Endothelial cell of umbilical vein (primary cell): ENCODE data around the gene HECW1.

ENCODE experiments used
- CTCF ChIP-seq, 2 donors: IDR thresholded peaks; 1 replicate in 1 of 2; 2 replicates in 1 of 2; pipeline ENCODE4 v1.5.1; 2011; ENCODE audit warnings: low read length in 2 of 2, mild to moderate bottlenecking in 2 of 2, moderate library complexity in 2 of 2, control low read depth in 1 of 2, inconsistent platforms in 1 of 2, low read depth in 1 of 2; ENCODE audit not compliant: insufficient read depth in 1 of 2; ENCODE audit errors: extremely low read depth in 1 of 2
- EZH2 ChIP-seq: IDR thresholded peaks from 2 replicates; pipeline ENCODE4 v1.6.1; 2012; ENCODE audit warnings: borderline replicate concordance, low read depth, mild to moderate bottlenecking, moderate library complexity, low read length, inconsistent platforms; ENCODE audit not compliant: severe bottlenecking
- FOS ChIP-seq: IDR thresholded peaks from 2 replicates; pipeline ENCODE4 v1.6.1; 2011; ENCODE audit warnings: mild to moderate bottlenecking, low read length, moderate library complexity, borderline replicate concordance; ENCODE audit not compliant: insufficient read depth
- JUN ChIP-seq: IDR thresholded peaks from 2 replicates; pipeline ENCODE4 v1.6.1; 2011; ENCODE audit warnings: borderline replicate concordance, low read depth; ENCODE audit not compliant: insufficient read length, insufficient read depth
- MYC ChIP-seq: IDR thresholded peaks from one replicate; pipeline ENCODE4 v1.6.1; 2011; ENCODE audit warnings: mild to moderate bottlenecking, low read depth, low read length
- POLR2A ChIP-seq: IDR thresholded peaks from 2 replicates; pipeline ENCODE4 v1.6.1; 2012; ENCODE audit warnings: low read depth, mild to moderate bottlenecking, control low read depth, low read length
- POLR2AphosphoS5 ChIP-seq: IDR thresholded peaks from 2 replicates; pipeline ENCODE4 v1.6.1; 2012; ENCODE audit warnings: low read depth, mild to moderate bottlenecking, control low read depth, low read length, moderate library complexity; ENCODE audit not compliant: insufficient read depth

- TF ChIP-seq CTCF (IDR thresholded peaks at IDR 0.05; ENCODE audit: extremely low read depth in 1 of 2, insufficient read depth in 1 of 2, low read depth in 1 of 2, low read length in 2 of 2) = no peak
- TF ChIP-seq POLR2A = no peak
- TF ChIP-seq POLR2AphosphoS5 = no peak
- TF ChIP-seq FOS = no peak
- no peak for TF ChIP-seq JUN
- TF ChIP-seq EZH2 = no peak
- no peak for TF ChIP-seq MYC
Measured at GRCh38 chr7:43522406-43523156, 410.1 kb downstream of the HECW1 start.
